Limb (tissue), 2 donors: Measurements from ENCODE around the gene KRTAP5-6.
"Not testable (repeated sequence)": the region's sequence is repeated elsewhere in the genome, so short reads cannot be mapped to it uniquely, and the experiment has no call there.

ENCODE experiments used
- DNase-seq, 2 donors: peaks; one replicate each; pipeline ENCODE4 v3.0.0-alpha.2; 2016; ENCODE audit errors: extremely low spot score in 2 of 2

KRTAP5-6 gene

GRCh38 chr11:1661454-1662269, 35.3 kb upstream of the KRTAP5-6 start:
- DNase-seq, result not testable (repeated sequence)

DNA sequence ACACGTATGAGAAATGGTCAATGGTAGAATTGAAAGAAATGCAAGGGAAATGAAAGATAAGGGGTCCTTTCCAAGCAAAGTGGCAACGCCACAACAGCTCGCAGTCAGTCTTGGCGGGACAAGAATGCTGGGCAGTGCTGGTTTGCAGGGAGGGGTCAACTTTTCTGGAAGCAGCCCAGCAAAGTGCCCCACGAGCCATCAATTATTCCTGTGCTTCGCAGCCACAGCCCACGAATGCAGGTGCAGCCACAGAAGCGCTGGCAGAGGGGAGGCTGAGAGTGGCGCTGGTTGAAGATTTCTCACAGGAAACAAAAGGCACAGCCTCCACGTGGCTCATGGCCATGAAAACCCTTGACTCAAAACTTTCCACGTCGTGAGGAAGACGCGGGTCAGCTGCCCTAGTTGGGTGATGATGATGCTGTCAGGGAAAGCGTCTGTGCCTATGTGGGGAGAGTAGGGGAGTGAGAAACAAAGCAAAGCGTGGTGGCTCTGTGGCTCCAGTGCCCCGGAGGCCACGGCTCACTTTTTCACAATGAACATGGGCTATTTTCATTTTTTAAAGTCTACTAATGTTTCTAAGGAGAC, 34.2 kb upstream of the KRTAP5-6 start:
- not testable (repeated sequence) for DNase-seq

- DNase-seq, result no peak
Observed at GRCh38 chr11:1665313-1665712, 31.7 kb upstream of the KRTAP5-6 start.

DNA sequence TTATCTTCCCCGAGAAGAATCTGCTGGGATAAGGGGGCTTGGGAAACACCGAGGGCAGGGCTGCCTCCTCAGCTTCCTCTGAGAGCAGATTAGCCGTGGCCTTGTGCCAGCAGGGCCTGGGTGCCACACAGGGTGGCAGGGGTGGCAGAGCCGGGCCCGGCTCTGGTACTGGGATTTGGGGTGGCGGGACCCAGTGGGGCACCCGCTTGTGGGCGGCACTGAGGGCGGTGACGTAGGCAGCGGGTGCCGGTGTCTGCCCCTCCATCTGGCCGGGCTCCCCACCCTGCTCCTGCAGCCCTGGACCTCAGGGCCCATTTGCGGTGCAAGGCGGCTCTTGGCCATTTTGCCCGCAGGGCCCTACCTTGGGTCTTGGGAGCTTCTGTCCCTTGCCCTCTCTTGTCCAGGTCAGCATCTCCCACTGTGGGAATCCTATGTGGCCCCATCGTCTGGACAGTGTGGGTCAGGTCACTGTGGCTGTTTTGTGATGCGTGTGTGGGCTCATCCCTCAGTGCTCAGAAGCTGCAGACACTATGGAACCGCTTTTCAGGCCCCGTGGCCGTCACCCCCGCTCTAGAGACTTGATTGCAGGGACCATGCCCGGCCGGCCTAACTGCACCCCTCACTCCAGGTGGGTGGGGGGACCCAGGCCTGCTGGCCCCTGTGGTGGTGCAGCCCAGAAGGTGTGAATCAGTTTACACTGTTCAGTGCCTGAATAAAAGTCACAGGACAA, 29.7 kb upstream of the KRTAP5-6 start:
- DNase-seq, result no peak

- DNase-seq, result no peak
Observed at GRCh38 chr11:1667906-1668305, 29.1 kb upstream of the KRTAP5-6 start.

- DNase-seq, result no peak
Observed at GRCh38 chr11:1668911-1669473, 28.0 kb upstream of the KRTAP5-6 start.

DNA sequence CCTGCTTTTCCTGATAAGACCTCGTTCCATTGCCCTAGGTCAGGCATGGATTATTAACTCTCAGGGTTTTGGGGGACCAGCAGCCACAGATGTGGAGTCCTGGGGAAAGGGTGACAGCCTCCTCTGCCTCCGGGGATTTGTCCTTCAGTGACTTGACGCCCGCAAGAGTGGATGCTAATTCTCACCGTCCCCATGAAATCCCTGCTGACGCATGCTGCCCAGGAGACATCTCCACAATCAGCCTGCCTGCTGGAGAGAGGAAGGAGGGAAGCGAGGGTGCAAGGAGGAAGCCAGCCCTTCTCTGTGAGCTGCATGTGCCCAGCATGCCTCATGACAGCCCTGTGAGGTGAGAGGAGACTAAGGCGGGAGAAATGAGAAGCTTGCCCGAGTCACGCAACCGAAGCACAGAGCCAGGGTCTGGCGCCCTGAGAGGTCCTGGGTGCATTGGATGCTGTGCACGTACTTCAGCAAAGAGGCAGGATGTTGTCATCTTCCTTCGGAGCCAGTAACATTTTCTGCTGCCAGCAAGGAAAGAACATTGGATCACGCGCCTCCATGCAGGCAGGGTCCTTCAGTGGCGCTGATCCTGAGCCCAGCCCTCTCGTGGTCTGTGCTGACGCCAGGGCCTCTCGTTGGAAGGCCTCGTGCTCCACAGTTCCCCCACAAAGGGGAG, 27.3 kb upstream of the KRTAP5-6 start:
- peak; percentile 64 for DNase-seq

DNA sequence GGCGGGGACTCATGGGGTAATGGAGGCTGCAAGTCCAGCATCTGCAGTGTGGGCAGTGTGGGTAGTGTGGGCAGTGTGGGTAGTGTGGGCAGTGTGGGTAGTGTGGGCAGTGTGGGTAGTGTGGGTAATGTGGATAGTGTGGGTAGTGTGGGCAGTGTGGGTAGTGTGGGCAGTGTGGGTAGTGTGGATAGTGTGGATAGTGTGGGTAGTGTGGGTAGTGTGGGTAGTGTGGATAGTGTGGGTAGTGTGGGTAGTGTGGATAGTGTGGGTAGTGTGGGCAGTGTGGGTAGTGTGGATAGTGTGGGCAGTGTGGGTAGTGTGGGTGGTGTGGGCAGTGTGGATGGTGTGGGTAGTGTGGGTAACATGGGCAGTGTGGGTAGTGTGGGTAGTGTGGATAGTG, 26.5 kb upstream of the KRTAP5-6 start:
- not testable (repeated sequence) for DNase-seq

DNA sequence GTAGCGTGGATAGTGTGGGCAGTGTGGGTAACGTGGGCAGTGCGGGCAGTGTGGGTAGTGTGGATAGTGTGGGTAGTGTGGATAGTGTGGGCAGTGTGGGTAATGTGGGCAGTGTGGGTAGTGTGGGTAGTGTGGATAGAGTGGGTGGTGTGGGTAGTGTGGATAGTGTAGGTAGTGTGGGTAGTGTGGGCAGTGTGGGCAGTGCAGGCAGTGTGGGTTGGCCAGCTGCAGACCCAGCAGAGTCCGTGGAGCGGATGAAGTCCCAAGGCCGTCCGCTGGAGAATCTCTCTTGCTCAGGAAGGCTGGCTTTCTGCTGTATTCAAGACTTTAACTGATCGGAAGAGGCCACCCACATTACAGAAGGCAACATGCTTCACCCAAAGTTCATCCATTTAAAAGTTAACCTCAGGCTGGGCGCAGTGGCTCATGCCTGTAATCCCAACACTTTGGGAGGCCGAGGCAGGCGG, 26.1 kb upstream of the KRTAP5-6 start:
- no peak for DNase-seq

GRCh38 chr11:1671658-1672057, 25.3 kb upstream of the KRTAP5-6 start:
- DNase-seq, result no peak

GRCh38 chr11:1672613-1673350, 24.2 kb upstream of the KRTAP5-6 start:
- DNase-seq, result no peak

DNA sequence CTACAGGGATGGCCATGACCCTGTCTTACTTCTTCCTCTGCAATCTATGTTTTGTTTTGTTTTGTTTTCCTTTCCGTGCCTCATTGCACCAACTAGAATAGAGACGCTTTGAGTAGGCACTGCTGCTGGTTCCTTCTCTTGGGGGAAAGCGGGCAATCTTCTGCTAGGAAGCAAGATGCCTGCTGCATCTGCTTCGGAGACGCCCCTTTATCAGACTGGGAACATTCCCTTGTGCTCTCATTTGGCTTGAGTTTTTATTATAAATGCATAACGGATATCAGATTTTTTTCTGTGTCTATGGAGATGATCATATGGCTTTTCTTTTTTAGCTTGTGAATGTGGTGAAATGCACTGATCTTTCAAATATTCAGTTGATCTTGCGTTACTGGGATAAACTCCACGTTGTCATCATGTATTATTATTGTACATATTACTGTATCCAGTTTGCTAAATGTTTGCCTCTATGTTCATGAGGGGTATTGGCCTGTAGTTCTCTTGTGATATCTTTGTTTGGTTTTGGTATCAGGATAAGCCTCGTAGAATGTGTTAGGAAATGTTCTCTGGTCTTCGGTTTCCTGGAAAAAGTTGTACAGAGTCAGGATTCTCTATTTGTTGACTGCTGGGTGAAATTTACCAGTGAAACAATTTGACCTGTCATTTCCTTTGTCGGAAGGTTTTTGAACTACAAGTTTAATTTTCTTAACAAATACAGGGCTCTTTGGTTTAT, 23.4 kb upstream of the KRTAP5-6 start:
- no peak for DNase-seq

GRCh38 chr11:1674173-1675131, 22.5 kb upstream of the KRTAP5-6 start:
- no peak for DNase-seq

DNA sequence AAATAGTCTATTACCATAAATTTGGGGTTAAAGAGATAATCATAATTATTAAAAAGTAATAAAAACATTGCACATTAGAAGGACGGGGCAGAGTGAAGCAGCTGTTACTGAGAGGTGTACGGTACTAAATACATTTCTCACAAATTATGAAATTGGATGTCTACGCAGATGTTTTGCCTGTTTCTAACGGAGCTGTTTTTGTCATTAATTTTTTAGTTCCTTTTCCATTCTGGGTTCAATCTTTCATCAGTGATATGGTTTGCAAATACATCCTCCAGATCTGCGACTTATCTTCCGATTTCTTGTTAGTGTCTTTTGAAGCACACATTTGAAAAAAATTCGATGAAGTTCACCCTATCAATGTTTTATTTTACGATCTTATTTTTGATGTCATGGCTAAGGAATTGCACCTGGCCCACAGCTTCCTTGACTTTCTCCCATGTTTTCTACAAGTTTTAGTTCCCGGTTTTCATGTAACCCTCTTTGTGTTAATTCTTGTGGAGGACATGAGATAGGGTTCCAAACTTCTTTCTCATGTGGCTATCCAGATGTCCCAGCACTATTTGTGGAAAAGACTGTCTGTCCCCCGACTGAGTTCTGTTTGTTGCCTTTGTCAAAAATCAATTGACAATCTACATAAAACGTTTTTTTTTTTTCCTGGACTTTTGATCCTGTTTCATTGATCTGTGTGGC, 21.3 kb upstream of the KRTAP5-6 start:
- no peak for DNase-seq

DNA sequence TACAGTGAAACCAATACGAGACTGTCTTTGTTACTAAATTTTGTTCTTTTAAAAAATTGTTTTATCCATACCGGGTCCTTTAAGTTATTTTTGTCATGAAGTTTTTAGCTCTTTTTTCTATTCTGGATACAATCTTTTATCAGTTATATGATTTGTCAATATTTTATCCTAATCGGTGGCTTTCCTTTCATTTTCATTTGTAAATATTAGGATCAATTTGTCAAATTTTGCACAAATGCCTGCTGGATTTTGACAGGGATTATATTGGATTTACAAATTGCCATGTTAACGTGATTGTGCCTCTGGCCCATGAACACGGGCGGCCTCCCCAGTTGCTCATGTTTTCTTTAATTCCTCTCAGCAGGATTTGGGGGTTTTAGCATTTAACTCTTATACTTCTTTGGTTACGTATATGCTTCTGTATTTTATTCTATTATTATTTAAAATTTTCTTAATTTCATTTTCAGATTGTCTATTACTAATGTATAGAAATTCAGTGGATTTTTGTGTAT, 20.7 kb upstream of the KRTAP5-6 start:
- DNase-seq, result no peak

DNA sequence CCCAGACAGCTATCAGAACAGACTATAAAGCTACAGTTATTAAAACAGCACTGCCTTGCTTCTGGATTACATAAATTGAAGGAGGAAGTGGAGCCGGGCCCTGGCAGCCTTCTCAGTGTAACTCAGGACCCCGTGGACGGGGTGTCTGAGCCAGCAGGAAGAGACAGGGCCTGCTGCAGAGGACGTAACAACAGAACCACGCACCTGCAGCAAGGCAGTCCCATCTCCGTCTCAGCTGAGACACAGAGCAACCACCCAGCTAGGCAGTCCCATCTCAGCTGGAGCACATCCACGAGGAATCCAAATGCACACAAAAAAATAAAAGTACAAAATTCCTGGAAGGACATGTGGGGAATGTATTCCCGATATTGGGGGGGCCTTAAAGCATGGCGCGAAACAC, 17.1 kb upstream of the KRTAP5-6 start:
- DNase-seq, result no peak

DNA sequence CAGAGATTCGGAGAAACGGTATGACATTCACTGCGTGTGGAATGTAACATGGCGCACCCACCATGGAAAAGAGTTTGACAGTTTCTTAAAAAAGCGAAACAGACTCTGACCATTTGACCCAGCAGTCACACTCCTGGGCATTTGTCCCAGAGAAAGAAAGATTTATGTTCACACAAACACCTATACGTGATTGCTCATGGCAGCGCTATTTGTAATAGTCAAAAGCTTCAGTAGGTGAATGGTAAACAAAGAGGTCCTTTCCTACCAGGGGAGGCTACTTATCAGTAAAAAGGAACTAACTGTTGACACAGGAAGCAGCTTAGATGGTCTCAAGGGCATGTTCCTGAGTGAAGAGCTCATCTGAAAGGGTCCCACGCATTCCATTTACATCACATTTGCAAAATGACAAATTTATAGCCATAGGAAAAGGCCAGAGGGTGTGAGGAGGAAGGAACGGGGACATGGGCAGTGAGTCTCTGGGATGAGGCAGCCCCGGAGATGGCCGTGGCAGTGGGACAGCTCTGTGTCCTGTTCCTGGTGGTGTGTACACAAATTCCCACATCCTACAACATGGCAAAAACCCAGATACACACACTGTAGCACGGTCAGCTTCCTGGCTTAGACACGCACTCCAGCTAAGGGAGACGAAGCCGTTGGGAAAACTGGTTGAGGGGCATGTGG, 14.6 kb upstream of the KRTAP5-6 start:
- no peak for DNase-seq

DNA sequence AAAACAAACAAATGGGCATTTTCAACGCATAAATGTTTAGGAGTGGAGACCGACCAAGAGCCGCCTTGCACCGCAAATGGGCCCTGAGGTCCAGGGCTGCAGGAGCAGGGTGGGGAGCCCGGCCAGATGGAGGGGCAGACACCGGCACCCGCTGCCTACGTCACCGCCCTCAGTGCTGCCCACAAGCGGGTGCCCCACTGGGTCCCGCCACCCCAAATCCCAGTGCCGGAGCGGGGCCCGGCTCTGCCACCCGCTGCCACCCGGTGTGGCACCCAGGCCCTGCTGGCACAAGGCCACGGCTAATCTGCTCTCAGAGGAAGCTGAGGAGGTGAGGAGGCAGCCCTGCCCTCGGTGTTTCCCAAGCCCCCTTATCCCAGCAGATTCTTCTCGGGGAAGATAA, 13.8 kb upstream of the KRTAP5-6 start:
- DNase-seq, result not testable (repeated sequence)
